Type B pancreatic cell (in vitro differentiated cells): ENCODE results near the gene REM2. TPM values are rescaled to one million over a fixed set of nuclear protein-coding genes. Genes with fewer than 3 reads are reported as not detected.
A peak's percentile ranks its signal among the peaks of the same experiment; 100 is the strongest.

ENCODE experiments used
- DNase-seq: peaks from one replicate; pipeline ENCODE4 v3.0.0; 2021; ENCODE audit warnings: mixed read lengths; ENCODE audit not compliant: unreplicated experiment; ENCODE audit errors: extremely low spot score
- H3K27ac Mint-ChIP-seq: 2 replicates; pipeline ENCODE4 v1.8.0; 2021; ENCODE audit warnings: mild to moderate bottlenecking, mixed read lengths
- H3K27me3 Mint-ChIP-seq: 2 replicates; pipeline ENCODE4 v1.8.0; 2021; ENCODE audit warnings: mixed read lengths
- H3K36me3 Mint-ChIP-seq: 2 replicates; pipeline ENCODE4 v1.8.0; 2021; ENCODE audit warnings: mixed read lengths
- H3K4me1 Mint-ChIP-seq: one replicate; pipeline ENCODE4 v1.8.0; 2021; ENCODE audit warnings: mixed read lengths; ENCODE audit not compliant: unreplicated experiment
- H3K4me3 Mint-ChIP-seq: 2 replicates; pipeline ENCODE4 v1.8.0; 2021; ENCODE audit warnings: mild to moderate bottlenecking, mixed read lengths
- H3K9me3 Mint-ChIP-seq: 2 replicates; pipeline ENCODE4 v1.8.0; 2021; ENCODE audit warnings: mixed read lengths
- CTCF ChIP-seq: fragments of 200-600 bp; sonication (generic); conservative IDR thresholded peaks from 2 replicates; pipeline ENCODE4 v1.5.0; 2021; ENCODE audit warnings: antibody characterized with exemption, mild to moderate bottlenecking
- total RNA-seq: library from RNA; stranded (reverse); gene quantifications from 2 replicates; pipeline ENCODE4 v1.2.1, GENCODE V29; 2021; ENCODE audit warnings: low replicate concordance

REM2 gene
- total RNA-seq, 1 donor from 2014 or later = 2.0 TPM

- no peak for DNase-seq
- Mint-ChIP-seq H3K4me3 (no peak overlapping the region), H3K36me3 (no peaks in the 10 kb centered on the region), H3K9me3 (no peaks in the 10 kb centered on the region), H3K27ac (no peak overlapping the region), H3K27me3 (no peaks in the 10 kb centered on the region), H3K4me1 (peaks cover 6% of the 10 kb centered on the region)
- TF ChIP-seq CTCF = no peak
Measured at GRCh38 chr14:22866874-22867273, 16.1 kb upstream of the REM2 start.

- DNase-seq = no peak
- peak overlapping the region; percentile 98 for H3K4me3 Mint-ChIP-seq
- no peak for TF ChIP-seq CTCF
- no peaks in the 10 kb centered on the region for H3K9me3 Mint-ChIP-seq
- H3K36me3 Mint-ChIP-seq = peaks cover 9% of the 10 kb centered on the region
- H3K27me3 Mint-ChIP-seq = no peaks in the 10 kb centered on the region
- H3K27ac Mint-ChIP-seq = peak overlapping the region; percentile 99
- peaks cover 14% of the 10 kb centered on the region for H3K4me1 Mint-ChIP-seq
Measured at GRCh38 chr14:22870811-22871223, 12.2 kb upstream of the REM2 start.

- peak within 1 kb of the TSS; percentile 98 for H3K4me3 Mint-ChIP-seq
- peak within 1 kb of the TSS; percentile 99 for H3K27ac Mint-ChIP-seq
- H3K36me3 Mint-ChIP-seq = peaks cover 9% of the 10 kb centered on the region
- TF ChIP-seq CTCF = no peak
- peak; percentile 87 for DNase-seq
- no peaks in the 10 kb centered on the region for H3K27me3 Mint-ChIP-seq
- H3K4me1 Mint-ChIP-seq = peaks cover 14% of the 10 kb centered on the region
- no peaks in the 10 kb centered on the region for H3K9me3 Mint-ChIP-seq
Measured at GRCh38 chr14:22871224-22872032, 11.6 kb upstream of the REM2 start, which contains the start of gene LRP10. TSS of gene LRP10 (plus strand) at chr14:22871740. CDS start at chr14:22872304, 564 bp downstream.

GRCh38 chr14:22872033-22872832 is 10.8 kb upstream of the REM2 start:
- peak overlapping the region; percentile 99 for H3K27ac Mint-ChIP-seq
- H3K36me3 Mint-ChIP-seq = peaks cover 9% of the 10 kb centered on the region
- no peaks in the 10 kb centered on the region for H3K9me3 Mint-ChIP-seq
- peak; percentile 97 for TF ChIP-seq CTCF
- H3K4me3 Mint-ChIP-seq = peak overlapping the region; percentile 98
- no peaks in the 10 kb centered on the region for H3K27me3 Mint-ChIP-seq
- DNase-seq = peak; percentile 87
- peaks cover 14% of the 10 kb centered on the region for H3K4me1 Mint-ChIP-seq

GRCh38 chr14:22872833-22873520 is 10.0 kb upstream of the REM2 start:
- Mint-ChIP-seq H3K27me3 (no peaks in the 10 kb centered on the region), H3K27ac (peak overlapping the region; percentile 93), H3K36me3 (peaks cover 11% of the 10 kb centered on the region), H3K4me1 (peaks cover 14% of the 10 kb centered on the region), H3K4me3 (peak overlapping the region; percentile 91), H3K9me3 (no peaks in the 10 kb centered on the region)
- no peak for DNase-seq
- TF ChIP-seq CTCF = peak; percentile 30
